Liver (tissue), 9 donors: ENCODE measurements around the gene GLIS1. TPM values are rescaled to one million over a fixed set of nuclear protein-coding genes. Genes with fewer than 3 reads are reported as not detected.

ENCODE experiments used
- DNase-seq: peaks from one replicate; pipeline ENCODE4 v3.0.0-alpha.2; 2017; ENCODE audit warnings: low spot score
- H3K27ac ChIP-seq, 2 donors: one replicate each; pipeline ENCODE4 v1.7.0; 2013; ENCODE audit warnings: inconsistent platforms in 2 of 2, low read length in 2 of 2, control low read depth in 1 of 2, low read depth in 1 of 2, mild to moderate bottlenecking in 1 of 2
- H3K27me3 ChIP-seq, 4 donors: one replicate each; pipeline versions ENCODE4 v1.6.1 to v1.7.0; 2013; ENCODE audit warnings: low read length in 3 of 4, inconsistent platforms in 1 of 4, mild to moderate bottlenecking in 1 of 4, moderate library complexity in 1 of 4; ENCODE audit not compliant: control insufficient read depth in 4 of 4, insufficient read depth in 4 of 4
- H3K36me3 ChIP-seq, 4 donors: one replicate each; pipeline versions ENCODE4 v1.6.1 to v1.7.0; 2013; ENCODE audit warnings: low read length in 3 of 4, mild to moderate bottlenecking in 3 of 4, low read depth in 1 of 4, moderate library complexity in 1 of 4; ENCODE audit not compliant: control insufficient read depth in 4 of 4, insufficient read depth in 3 of 4
- H3K4me1 ChIP-seq, 4 donors: one replicate each; pipeline versions ENCODE4 v1.6.1 to v1.7.0; 2013; ENCODE audit warnings: low read length in 3 of 4, mild to moderate bottlenecking in 3 of 4, moderate library complexity in 1 of 4; ENCODE audit not compliant: control insufficient read depth in 4 of 4, insufficient read depth in 4 of 4
- H3K4me3 ChIP-seq, 3 donors: one replicate each; pipeline versions ENCODE4 v1.6.1 to v1.7.0; 2013; ENCODE audit warnings: low read length in 3 of 3, control low read depth in 1 of 3, low read depth in 1 of 3, mild to moderate bottlenecking in 1 of 3
- H3K9ac ChIP-seq, 2 donors: one replicate each; pipeline ENCODE4 v1.7.0; 2013; ENCODE audit warnings: low read length in 2 of 2, mild to moderate bottlenecking in 2 of 2, moderate library complexity in 2 of 2, control low read depth in 1 of 2, low read depth in 1 of 2
- H3K9me3 ChIP-seq, 4 donors: one replicate each; pipeline versions ENCODE4 v1.6.1 to v1.7.0; 2013; ENCODE audit warnings: low read length in 3 of 4; ENCODE audit not compliant: control insufficient read depth in 4 of 4
- CTCF ChIP-seq: fragments of 150-350 bp; IDR thresholded peaks from 2 replicates; pipeline ENCODE4 v1.5.1; 2017; ENCODE audit warnings: improper control_type of control experiment, low read depth, low read length; ENCODE audit not compliant: missing input control
- EGR1 ChIP-seq, 2 donors: IDR thresholded peaks; 2 replicates each; pipeline ENCODE4 v1.6.1; 2016 to 2018; ENCODE audit warnings: antibody characterized with exemption in 2 of 2, low read depth in 2 of 2
- FOXA1 ChIP-seq: IDR thresholded peaks from 2 replicates; pipeline ENCODE4 v1.6.1; 2016; ENCODE audit warnings: antibody characterized with exemption
- FOXA2 ChIP-seq: IDR thresholded peaks from 2 replicates; pipeline ENCODE4 v1.6.1; 2016; ENCODE audit warnings: antibody characterized with exemption
- GABPA ChIP-seq, 2 donors: IDR thresholded peaks in 1 of 2; conservative IDR thresholded peaks in 1 of 2; 2 replicates each; pipeline ENCODE4 v1.6.1; 2016; ENCODE audit warnings: antibody characterized with exemption in 2 of 2, mild to moderate bottlenecking in 1 of 2, moderate library complexity in 1 of 2
- HNF4A ChIP-seq, 2 donors: conservative IDR thresholded peaks; 2 replicates each; pipeline ENCODE4 v1.6.1; 2016; ENCODE audit warnings: antibody characterized with exemption in 2 of 2, mild to moderate bottlenecking in 2 of 2
- HNF4G ChIP-seq: IDR thresholded peaks from 2 replicates; pipeline ENCODE4 v1.6.1; 2016; ENCODE audit warnings: antibody characterized with exemption
- JUND ChIP-seq, 2 donors: IDR thresholded peaks; 2 replicates each; pipeline ENCODE4 v1.6.1; 2016; ENCODE audit warnings: antibody characterized with exemption in 2 of 2
- NR2F2 ChIP-seq: IDR thresholded peaks from 2 replicates; pipeline ENCODE4 v1.6.1; 2016; ENCODE audit warnings: antibody characterized with exemption
- RAD21 ChIP-seq, 2 donors: IDR thresholded peaks; 2 replicates each; pipeline ENCODE4 v1.6.1; 2016; ENCODE audit warnings: antibody characterized with exemption in 2 of 2, mild to moderate bottlenecking in 2 of 2
- RXRA ChIP-seq, 2 donors: IDR thresholded peaks; 2 replicates each; pipeline ENCODE4 v1.6.1; 2017 to 2018; ENCODE audit warnings: antibody characterized with exemption in 2 of 2, mild to moderate bottlenecking in 1 of 2
- SP1 ChIP-seq: IDR thresholded peaks from 2 replicates; pipeline ENCODE4 v1.6.1; 2018; ENCODE audit warnings: antibody characterized with exemption, mild to moderate bottlenecking
- TAF1 ChIP-seq: conservative IDR thresholded peaks from 2 replicates; pipeline ENCODE4 v1.6.1; 2016; ENCODE audit warnings: antibody characterized with exemption, mild to moderate bottlenecking
- YY1 ChIP-seq: IDR thresholded peaks from 2 replicates; pipeline ENCODE4 v1.6.1; 2016; ENCODE audit warnings: antibody characterized with exemption, mild to moderate bottlenecking
- WGBS: extraction: QIAGEN DNeasy Blood & Tissue Kit; methylation state at CpG from one replicate; pipeline ENCODE4 v1.1.7; 2013; 5-methylcytosine and 5-hydroxymethylcytosine counted together
- polyA plus RNA-seq, 2 donors: library from polyadenylated mRNA; stranded (reverse) in 1 of 2; unstranded in 1 of 2; fragments of 200-250 nt in 1 of 2; fragments of >200 nt in 1 of 2; fragmentation: Nextera tagmentation in 1 of 2; extraction: Ambion mirVana in 1 of 2; gene quantifications; one replicate each; pipeline versions ENCODE4 v1.2.1 to v1.2.3, GENCODE V29; 2013 to 2015
- total RNA-seq, 2 donors: library from RNA; depleted of rRNA; stranded (reverse); fragments of >200 nt; gene quantifications; one replicate each; pipeline ENCODE4 v1.2.3, GENCODE V29; 2014
- TF ChIP-seq, protein P1 (sequence below): IDR thresholded peaks from 2 replicates; pipeline ENCODE4 v1.6.1; 2016; ENCODE audit warnings: antibody characterized with exemption
- TF ChIP-seq, protein P2 (sequence below): IDR thresholded peaks from 2 replicates; pipeline ENCODE4 v1.6.1; 2016; ENCODE audit warnings: antibody characterized with exemption, mild to moderate bottlenecking
- TF ChIP-seq, protein P3 (sequence below): IDR thresholded peaks from 2 replicates; pipeline ENCODE4 v1.6.1; 2016; ENCODE audit warnings: antibody characterized with exemption
- TF ChIP-seq, protein P4 (sequence below): IDR thresholded peaks from 2 replicates; pipeline ENCODE4 v1.6.1; 2016; ENCODE audit warnings: antibody characterized with exemption
- donor health status: healthy.
- donor health status: healthy.
- donor health status: healthy.
- donor health status: healthy.
- donor health status: healthy.

GLIS1 gene
- total and polyA plus RNA-seq, 4 donors, result under 0.01 to 0.05 TPM; not detected in 2

- H3K27ac ChIP-seq, result no peak overlapping the region
- peaks cover 0 to 2% (median 0%) of the 10 kb centered on the region in 4 donors for H3K9me3 ChIP-seq
- no peak for TF ChIP-seq YY1
- no peak for TF ChIP-seq JUND (IDR thresholded peaks at IDR 0.05)
- no peak for TF ChIP-seq RAD21 (IDR thresholded peaks at IDR 0.05)
- TF ChIP-seq, protein P1, sequence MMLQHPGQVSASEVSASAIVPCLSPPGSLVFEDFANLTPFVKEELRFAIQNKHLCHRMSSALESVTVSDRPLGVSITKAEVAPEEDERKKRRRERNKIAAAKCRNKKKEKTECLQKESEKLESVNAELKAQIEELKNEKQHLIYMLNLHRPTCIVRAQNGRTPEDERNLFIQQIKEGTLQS, result no peak
- TF ChIP-seq HNF4A (conservative IDR thresholded peaks at IDR 0.05), result no peak
- TF ChIP-seq, protein P2, sequence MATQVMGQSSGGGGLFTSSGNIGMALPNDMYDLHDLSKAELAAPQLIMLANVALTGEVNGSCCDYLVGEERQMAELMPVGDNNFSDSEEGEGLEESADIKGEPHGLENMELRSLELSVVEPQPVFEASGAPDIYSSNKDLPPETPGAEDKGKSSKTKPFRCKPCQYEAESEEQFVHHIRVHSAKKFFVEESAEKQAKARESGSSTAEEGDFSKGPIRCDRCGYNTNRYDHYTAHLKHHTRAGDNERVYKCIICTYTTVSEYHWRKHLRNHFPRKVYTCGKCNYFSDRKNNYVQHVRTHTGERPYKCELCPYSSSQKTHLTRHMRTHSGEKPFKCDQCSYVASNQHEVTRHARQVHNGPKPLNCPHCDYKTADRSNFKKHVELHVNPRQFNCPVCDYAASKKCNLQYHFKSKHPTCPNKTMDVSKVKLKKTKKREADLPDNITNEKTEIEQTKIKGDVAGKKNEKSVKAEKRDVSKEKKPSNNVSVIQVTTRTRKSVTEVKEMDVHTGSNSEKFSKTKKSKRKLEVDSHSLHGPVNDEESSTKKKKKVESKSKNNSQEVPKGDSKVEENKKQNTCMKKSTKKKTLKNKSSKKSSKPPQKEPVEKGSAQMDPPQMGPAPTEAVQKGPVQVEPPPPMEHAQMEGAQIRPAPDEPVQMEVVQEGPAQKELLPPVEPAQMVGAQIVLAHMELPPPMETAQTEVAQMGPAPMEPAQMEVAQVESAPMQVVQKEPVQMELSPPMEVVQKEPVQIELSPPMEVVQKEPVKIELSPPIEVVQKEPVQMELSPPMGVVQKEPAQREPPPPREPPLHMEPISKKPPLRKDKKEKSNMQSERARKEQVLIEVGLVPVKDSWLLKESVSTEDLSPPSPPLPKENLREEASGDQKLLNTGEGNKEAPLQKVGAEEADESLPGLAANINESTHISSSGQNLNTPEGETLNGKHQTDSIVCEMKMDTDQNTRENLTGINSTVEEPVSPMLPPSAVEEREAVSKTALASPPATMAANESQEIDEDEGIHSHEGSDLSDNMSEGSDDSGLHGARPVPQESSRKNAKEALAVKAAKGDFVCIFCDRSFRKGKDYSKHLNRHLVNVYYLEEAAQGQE, result no peak
- no peak for TF ChIP-seq GABPA (IDR thresholded peaks at IDR 0.05 in 1 of 2, conservative IDR thresholded peaks at IDR 0.05 in 1 of 2)
- TF ChIP-seq, protein P3, sequence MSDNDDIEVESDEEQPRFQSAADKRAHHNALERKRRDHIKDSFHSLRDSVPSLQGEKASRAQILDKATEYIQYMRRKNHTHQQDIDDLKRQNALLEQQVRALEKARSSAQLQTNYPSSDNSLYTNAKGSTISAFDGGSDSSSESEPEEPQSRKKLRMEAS, result no peak
- TF ChIP-seq SP1, result no peak
- TF ChIP-seq RXRA (IDR thresholded peaks at IDR 0.05), result no peak
- no peak for TF ChIP-seq FOXA2
- no peak for TF ChIP-seq EGR1 (IDR thresholded peaks at IDR 0.05; ENCODE audit: low read depth in 2 of 2)
- no peak for TF ChIP-seq NR2F2
- no peak for TF ChIP-seq HNF4G
- TF ChIP-seq, protein P4, sequence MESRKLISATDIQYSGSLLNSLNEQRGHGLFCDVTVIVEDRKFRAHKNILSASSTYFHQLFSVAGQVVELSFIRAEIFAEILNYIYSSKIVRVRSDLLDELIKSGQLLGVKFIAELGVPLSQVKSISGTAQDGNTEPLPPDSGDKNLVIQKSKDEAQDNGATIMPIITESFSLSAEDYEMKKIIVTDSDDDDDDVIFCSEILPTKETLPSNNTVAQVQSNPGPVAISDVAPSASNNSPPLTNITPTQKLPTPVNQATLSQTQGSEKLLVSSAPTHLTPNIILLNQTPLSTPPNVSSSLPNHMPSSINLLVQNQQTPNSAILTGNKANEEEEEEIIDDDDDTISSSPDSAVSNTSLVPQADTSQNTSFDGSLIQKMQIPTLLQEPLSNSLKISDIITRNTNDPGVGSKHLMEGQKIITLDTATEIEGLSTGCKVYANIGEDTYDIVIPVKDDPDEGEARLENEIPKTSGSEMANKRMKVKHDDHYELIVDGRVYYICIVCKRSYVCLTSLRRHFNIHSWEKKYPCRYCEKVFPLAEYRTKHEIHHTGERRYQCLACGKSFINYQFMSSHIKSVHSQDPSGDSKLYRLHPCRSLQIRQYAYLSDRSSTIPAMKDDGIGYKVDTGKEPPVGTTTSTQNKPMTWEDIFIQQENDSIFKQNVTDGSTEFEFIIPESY, result no peak
- H3K36me3 ChIP-seq, result no peaks in the 10 kb centered on the region
- H3K4me1 ChIP-seq, result no peaks in the 10 kb centered on the region
- no peak overlapping the region for H3K9ac ChIP-seq
- 65% methylated on average over 4 of the region's 4 CpGs for WGBS
- no peak for DNase-seq
- peaks cover 0 to 3% (median 0%) of the 10 kb centered on the region in 4 donors for H3K27me3 ChIP-seq
- H3K4me3 ChIP-seq, result no peak overlapping the region
These were observed 175.4 kb downstream of the GLIS1 start for GRCh38 chr1:53563611-53564010.

DNA sequence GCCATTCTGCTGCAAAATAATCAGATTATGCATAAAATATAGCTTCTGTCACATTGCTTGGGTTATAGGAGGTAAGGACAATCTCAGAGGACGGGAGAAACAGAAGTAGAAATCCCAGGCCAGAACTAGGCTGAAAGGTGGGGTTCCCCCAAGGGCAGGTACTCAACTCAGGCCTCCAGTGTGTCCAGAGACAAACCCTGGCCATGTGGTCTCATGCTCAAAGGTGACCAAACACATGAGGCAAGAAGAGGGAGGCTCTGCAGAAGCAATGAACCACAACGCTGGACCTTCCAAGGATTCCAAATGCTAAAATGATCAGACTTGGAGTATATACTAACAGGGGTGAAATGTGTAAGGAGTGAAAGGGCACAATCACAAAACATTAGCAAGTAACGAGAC, 176.0 kb downstream of the GLIS1 start:
- no peaks in the 10 kb centered on the region for H3K4me1 ChIP-seq
- WGBS, result 83% methylated on average over 3 of the region's 3 CpGs
- peaks cover 0 to 2% (median 0%) of the 10 kb centered on the region in 4 donors for H3K9me3 ChIP-seq
- H3K27ac ChIP-seq, result no peak overlapping the region
- no peak for TF ChIP-seq RXRA (IDR thresholded peaks at IDR 0.05)
- no peak for TF ChIP-seq NR2F2
- TF ChIP-seq RAD21 (IDR thresholded peaks at IDR 0.05), result no peak
- TF ChIP-seq TAF1, result no peak
- no peak for TF ChIP-seq FOXA1
- no peak for TF ChIP-seq FOXA2
- no peak for TF ChIP-seq GABPA (IDR thresholded peaks at IDR 0.05 in 1 of 2, conservative IDR thresholded peaks at IDR 0.05 in 1 of 2)
- TF ChIP-seq, protein P2, result no peak
- no peak for TF ChIP-seq SP1
- TF ChIP-seq CTCF, result no peak
- TF ChIP-seq HNF4A (conservative IDR thresholded peaks at IDR 0.05), result no peak
- TF ChIP-seq, protein P3, result no peak
- no peak for TF ChIP-seq JUND (IDR thresholded peaks at IDR 0.05)
- TF ChIP-seq YY1, result no peak
- TF ChIP-seq, protein P4, result no peak
- no peak overlapping the region for H3K9ac ChIP-seq
- H3K4me3 ChIP-seq, result no peak overlapping the region
- H3K27me3 ChIP-seq, result peaks cover 0 to 3% (median 0%) of the 10 kb centered on the region in 4 donors
- DNase-seq, result no peak
- H3K36me3 ChIP-seq, result no peaks in the 10 kb centered on the region
